NCI-H2171 (cell line): ENCODE data around the gene GPC6.
"Not testable (repeated sequence)": the region's sequence is repeated elsewhere in the genome, so short reads cannot be mapped to it uniquely, and the experiment has no call there.

Source experiments
- DNase-seq: peaks from one replicate; lab custom pipeline; 2025; lab: John Stamatoyannopoulos, UW

Gene GPC6

GRCh38 chr13:93425411-93425810, 198.8 kb downstream of the GPC6 start:
- no peak for DNase-seq

- no peak for DNase-seq
Observed at GRCh38 chr13:93430381-93430780, 203.8 kb downstream of the GPC6 start.

GRCh38 chr13:93435651-93436050, 209.0 kb downstream of the GPC6 start:
- no peak for DNase-seq

GRCh38 chr13:93437081-93437480, 210.5 kb downstream of the GPC6 start:
- DNase-seq = no peak

- DNase-seq = no peak
Observed at GRCh38 chr13:93446238-93446637, 219.6 kb downstream of the GPC6 start.

- no peak for DNase-seq
Observed at GRCh38 chr13:93450191-93450621, 223.6 kb downstream of the GPC6 start.

- no peak for DNase-seq
Observed at GRCh38 chr13:93450761-93451160, 224.2 kb downstream of the GPC6 start.

- not testable (repeated sequence) for DNase-seq
Observed at GRCh38 chr13:93454676-93455235, 228.1 kb downstream of the GPC6 start.

GRCh38 chr13:93455861-93456260, 229.3 kb downstream of the GPC6 start:
- no peak for DNase-seq

GRCh38 chr13:93460005-93460404, 233.4 kb downstream of the GPC6 start:
- no peak for DNase-seq

- peak; percentile 58 for DNase-seq
Observed at GRCh38 chr13:93462151-93462550, 235.5 kb downstream of the GPC6 start.

- no peak for DNase-seq
Observed at GRCh38 chr13:93466502-93467036, 240.0 kb downstream of the GPC6 start.

GRCh38 chr13:93467175-93467574, 240.6 kb downstream of the GPC6 start:
- no peak for DNase-seq

GRCh38 chr13:93468433-93468832, 241.8 kb downstream of the GPC6 start:
- no peak for DNase-seq

- DNase-seq = no peak
Observed at GRCh38 chr13:93472296-93472695, 245.7 kb downstream of the GPC6 start.

- no peak for DNase-seq
Observed at GRCh38 chr13:93472814-93473296, 246.2 kb downstream of the GPC6 start.

GRCh38 chr13:93473441-93474270, 247.0 kb downstream of the GPC6 start:
- DNase-seq = no peak

GRCh38 chr13:93476175-93476574, 249.6 kb downstream of the GPC6 start:
- DNase-seq = no peak

- DNase-seq = no peak
Observed at GRCh38 chr13:93477238-93477637, 250.6 kb downstream of the GPC6 start.

- no peak for DNase-seq
Observed at GRCh38 chr13:93480553-93481106, 254.0 kb downstream of the GPC6 start.

- DNase-seq = not testable (repeated sequence)
Observed at GRCh38 chr13:93496117-93496516, 269.5 kb downstream of the GPC6 start.

GRCh38 chr13:93496985-93497673, 270.5 kb downstream of the GPC6 start:
- DNase-seq = peak; percentile 89
